CD4-positive, alpha-beta T cell treated with Interleukin-21 for 1 hour (primary cell): ENCODE measurements around the gene LDLRAD3.

Experiments
- DNase-seq: peaks from one replicate; pipeline ENCODE4 v3.0.0-alpha.2; 2020

Gene LDLRAD3

GRCh38 chr11:36219996-36220395 lies 276.1 kb downstream of the LDLRAD3 start:
- DNase-seq, result no peak

DNA sequence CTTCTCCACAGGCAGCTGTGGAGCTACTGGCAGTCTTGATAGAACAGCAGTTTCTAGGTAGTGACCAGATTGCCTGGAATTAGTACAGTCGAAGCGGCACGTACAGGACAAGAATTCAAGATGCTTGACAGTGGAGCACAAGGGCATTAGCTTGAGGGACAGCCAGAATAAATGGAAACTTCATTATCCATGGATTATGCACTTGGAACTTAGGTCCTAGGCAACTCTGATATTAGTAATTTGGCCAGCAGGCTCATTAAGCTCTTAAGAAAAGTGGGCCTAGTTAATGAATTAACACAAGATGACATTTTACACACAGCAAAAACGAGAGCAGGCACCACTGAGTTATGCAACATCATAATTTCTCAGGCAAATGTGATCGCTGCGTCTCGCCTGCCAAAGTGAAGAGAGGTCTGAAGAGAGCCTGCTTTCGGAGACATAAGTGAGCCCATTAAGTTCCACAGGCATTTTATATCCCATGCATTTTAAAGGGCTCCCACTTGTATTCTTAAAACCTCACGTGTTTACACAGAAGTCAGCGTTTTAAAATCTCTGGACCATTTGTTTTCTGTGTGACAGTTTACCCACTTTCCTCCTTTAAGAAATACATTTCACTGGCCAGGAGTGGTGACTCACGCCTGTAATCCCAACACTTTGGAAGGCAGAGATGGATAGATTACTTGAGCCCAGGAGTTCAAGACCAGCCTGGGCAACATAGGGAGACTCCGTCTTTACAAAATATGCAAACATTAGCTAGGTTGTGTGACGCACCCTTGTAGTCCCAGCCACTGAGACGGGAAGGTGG lies 279.2 kb downstream of the LDLRAD3 start:
- no peak for DNase-seq

- DNase-seq, result no peak
Measured at GRCh38 chr11:36224209-36224882, 280.5 kb downstream of the LDLRAD3 start.

DNA sequence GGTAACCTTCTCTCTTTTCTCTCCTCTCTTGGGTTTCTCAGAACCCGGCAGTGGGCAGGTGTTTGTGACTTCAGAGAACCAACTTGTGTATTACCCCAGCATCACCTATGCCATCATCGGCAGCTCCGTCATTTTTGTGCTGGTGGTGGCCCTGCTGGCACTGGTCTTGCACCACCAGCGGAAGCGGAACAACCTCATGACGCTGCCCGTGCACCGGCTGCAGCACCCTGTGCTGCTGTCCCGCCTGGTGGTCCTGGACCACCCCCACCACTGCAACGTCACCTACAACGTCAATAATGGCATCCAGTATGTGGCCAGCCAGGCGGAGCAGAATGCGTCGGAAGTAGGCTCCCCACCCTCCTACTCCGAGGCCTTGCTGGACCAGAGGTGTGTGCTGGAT lies 283.2 kb downstream of the LDLRAD3 start:
- DNase-seq, result no peak

GRCh38 chr11:36228689-36229088 lies 284.8 kb downstream of the LDLRAD3 start:
- no peak for DNase-seq

- DNase-seq, result no peak
Measured at GRCh38 chr11:36229091-36229705, 285.3 kb downstream of the LDLRAD3 start.

- DNase-seq, result no peak
Measured at GRCh38 chr11:36230779-36231699, 287.2 kb downstream of the LDLRAD3 start.

- DNase-seq, result no peak
Measured at GRCh38 chr11:36233204-36233603, 289.3 kb downstream of the LDLRAD3 start.

DNA sequence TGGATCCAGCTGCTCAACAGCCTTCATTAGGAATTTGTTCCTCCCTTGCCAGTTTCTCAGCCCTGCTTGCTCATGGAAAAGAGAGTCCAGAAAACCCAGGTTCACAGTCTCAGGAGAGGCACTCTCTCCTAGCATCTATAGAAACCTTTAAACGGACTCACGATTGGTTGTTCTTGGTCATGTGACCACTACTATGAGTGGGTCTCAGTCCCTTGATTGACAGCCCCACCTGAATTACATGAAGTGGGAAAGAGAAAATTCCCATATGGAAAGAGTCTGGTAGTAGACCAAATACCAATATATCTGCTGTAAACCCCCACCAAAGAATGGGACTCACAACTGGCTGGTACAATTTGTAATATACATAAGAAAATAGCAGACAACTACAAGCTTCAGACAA lies 291.0 kb downstream of the LDLRAD3 start:
- no peak for DNase-seq

DNA sequence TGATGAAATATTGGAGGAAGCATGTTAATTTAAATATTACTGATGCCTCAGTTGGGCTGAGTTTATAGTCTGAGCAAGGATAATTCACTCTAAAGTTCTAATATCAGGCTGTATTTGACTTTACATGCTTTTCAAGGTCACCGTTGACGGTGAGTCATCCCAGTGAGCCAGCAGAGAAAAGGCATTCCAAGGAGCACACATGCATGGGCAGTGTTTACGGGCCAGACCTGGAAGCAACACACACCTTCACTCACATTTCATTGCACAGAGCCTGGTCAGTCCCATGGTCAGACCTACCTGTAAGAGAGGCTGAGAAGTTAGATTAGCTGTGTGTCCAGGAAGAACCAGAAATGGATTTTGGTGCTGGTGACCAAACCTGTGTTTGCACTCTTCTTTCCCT lies 291.9 kb downstream of the LDLRAD3 start:
- no peak for DNase-seq

- DNase-seq, result no peak
Measured at GRCh38 chr11:36237391-36237790, 293.5 kb downstream of the LDLRAD3 start.

- DNase-seq, result no peak
Measured at GRCh38 chr11:36238036-36238631, 294.3 kb downstream of the LDLRAD3 start.

DNA sequence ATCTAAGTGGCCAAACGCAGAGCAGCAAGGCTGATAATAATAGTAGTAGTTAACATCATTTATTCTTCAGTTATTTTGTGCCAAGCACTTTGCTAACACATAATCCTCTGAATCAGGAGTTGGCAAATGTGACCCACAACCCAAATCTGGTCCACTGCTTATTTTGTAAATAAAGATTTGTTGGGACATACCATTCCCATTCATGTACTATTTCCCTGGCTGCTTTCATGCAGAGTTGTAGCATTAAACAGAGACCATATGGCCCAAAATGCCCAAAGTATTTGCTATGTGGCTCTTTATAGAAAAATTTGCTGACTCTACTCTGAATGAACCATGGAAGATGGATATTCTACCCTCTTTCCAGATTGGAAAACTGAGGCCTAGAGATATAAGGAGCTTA lies 295.0 kb downstream of the LDLRAD3 start:
- no peak for DNase-seq

DNA sequence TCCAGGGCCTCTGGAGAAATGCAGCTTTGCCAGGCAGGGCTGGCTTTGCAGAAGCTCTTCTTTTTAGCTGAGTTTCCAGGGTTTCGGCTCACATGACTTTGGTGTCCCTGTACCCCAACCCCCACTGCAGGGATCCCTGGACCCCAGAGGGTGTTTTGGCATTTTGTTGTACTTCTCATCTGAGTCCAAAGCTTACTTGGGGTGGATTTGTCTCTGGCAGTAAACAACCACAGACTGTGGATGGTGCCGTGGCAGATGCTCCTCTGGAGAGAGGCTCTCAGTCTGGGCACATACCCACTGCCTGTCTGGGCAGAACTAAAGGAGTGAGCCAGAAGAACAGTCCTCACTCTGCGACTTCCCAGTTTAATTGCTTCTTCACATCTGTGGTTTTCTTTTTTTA lies 295.8 kb downstream of the LDLRAD3 start:
- no peak for DNase-seq

- no peak for DNase-seq
Measured at GRCh38 chr11:36240173-36240572, 296.3 kb downstream of the LDLRAD3 start.

GRCh38 chr11:36240801-36241200 lies 296.9 kb downstream of the LDLRAD3 start:
- no peak for DNase-seq

GRCh38 chr11:36241497-36241896 lies 297.6 kb downstream of the LDLRAD3 start:
- DNase-seq, result no peak

GRCh38 chr11:36243641-36244040 lies 299.8 kb downstream of the LDLRAD3 start:
- no peak for DNase-seq

DNA sequence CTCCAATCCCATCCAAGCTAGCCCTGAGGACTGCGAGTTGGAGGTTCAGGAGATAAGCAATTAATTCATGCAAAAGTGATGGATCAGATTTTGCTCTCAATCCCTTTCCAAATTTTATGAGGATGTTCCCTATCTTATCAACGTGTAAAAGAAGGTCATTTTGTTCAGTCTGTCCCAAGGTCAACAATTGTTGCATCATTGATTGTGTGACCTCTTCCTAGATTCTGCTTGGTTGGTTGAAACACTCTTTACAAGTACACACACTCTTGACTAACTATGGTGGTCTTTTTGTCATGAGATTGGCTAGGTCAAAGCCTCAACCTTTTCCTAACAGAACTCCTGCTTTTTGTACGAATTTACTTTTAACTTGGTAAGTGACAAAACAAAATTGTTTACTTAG lies 303.6 kb downstream of the LDLRAD3 start:
- DNase-seq, result no peak

DNA sequence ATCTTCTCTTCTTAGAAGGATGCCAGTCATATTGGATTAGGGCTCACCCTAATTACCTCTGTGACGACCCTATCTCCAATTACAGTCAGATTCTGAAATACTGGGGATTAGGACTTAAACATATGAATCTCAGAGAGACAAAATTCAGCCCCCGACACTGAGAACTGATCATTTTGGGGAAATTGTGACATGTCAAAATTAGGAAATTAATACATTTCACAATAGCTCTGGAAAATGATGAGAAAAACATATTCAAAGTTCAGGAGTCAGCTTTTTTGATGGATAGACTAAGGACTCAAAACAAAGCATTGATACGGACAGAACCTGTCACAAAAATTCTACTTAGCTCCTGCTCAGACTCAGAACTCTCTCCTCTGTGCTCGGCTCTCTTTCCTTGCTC lies 304.6 kb downstream of the LDLRAD3 start:
- DNase-seq, result no peak

- no peak for DNase-seq
Measured at GRCh38 chr11:36249246-36249645, 305.4 kb downstream of the LDLRAD3 start.

DNA sequence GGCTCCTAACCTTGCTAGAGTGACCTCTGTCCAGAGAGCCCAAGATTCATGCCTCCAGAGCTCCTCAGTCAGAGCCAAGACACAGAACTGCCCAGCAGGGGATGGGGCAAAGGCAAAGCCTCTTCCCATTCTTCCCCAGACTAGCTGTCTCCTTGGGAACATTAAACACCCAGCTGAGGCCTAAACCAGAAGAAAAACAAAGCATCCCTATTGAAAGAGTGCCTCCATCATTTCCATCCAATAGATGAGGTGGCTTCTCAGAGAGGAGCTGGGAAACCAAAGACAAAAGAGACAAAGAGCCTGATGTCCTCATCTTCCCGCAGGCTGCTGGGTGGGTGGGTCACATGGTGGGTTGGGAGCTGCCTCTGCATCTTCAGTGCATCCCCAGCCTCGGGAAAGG lies 308.0 kb downstream of the LDLRAD3 start:
- DNase-seq, result no peak

- no peak for DNase-seq
Measured at GRCh38 chr11:36253238-36253637, 309.4 kb downstream of the LDLRAD3 start.
